Naive thymus-derived CD8-positive, alpha-beta T cell (primary cell): ENCODE measurements around the gene PLCD1. TPM values are rescaled to one million over a fixed set of nuclear protein-coding genes. Genes with fewer than 3 reads are reported as not detected.
"Not testable (repeated sequence)": the region's sequence is repeated elsewhere in the genome, so short reads cannot be mapped to it uniquely, and the experiment has no call there.

Source experiments
- ATAC-seq, 2 donors: fragments of 150-1000 bp; cut with Tn5 transposase in 1 of 2; sonication (Bioruptor Pico), chemical (Tn5 transposase) in 1 of 2; 1 replicate in 1 of 2; 2 replicates in 1 of 2; pipeline ENCODE4 v1.10.0; 2021; ENCODE audit warnings: mild to moderate bottlenecking in 2 of 2, moderate library complexity in 2 of 2
- POLR2A ChIA-PET: fragments of 350-600 bp; sonication (Branson Sonifier 250); formaldehyde crosslinking; loops from one replicate; lab custom pipeline; 2021; ENCODE audit warnings: antibody characterized with exemption; lab: Charles Lee
- DNase-seq, 10 donors: peaks; one replicate each; pipeline versions ENCODE4 v3.0.0 to v3.0.0-alpha.2; 2020 to 2022
- H3K27ac Mint-ChIP-seq, 10 donors: one replicate each; pipeline ENCODE4 v1.8.0; 2020 to 2022; ENCODE audit warnings: mild to moderate bottlenecking in 10 of 10, mixed read lengths in 10 of 10, moderate library complexity in 4 of 10, inconsistent platforms in 1 of 10
- H3K27me3 Mint-ChIP-seq, 5 donors: one replicate each; pipeline ENCODE4 v1.8.0; 2021 to 2022; ENCODE audit warnings: mixed read lengths in 5 of 5
- H3K36me3 Mint-ChIP-seq, 3 donors: one replicate each; pipeline ENCODE4 v1.8.0; 2020 to 2022; ENCODE audit warnings: mixed read lengths in 3 of 3, mild to moderate bottlenecking in 2 of 3, inconsistent platforms in 1 of 3
- H3K4me1 Mint-ChIP-seq, 4 donors: one replicate each; pipeline ENCODE4 v1.8.0; 2021 to 2022; ENCODE audit warnings: mixed read lengths in 4 of 4
- H3K4me3 Mint-ChIP-seq, 10 donors: one replicate each; pipeline ENCODE4 v1.8.0; 2020 to 2022; ENCODE audit warnings: mild to moderate bottlenecking in 10 of 10, mixed read lengths in 10 of 10, moderate library complexity in 6 of 10, inconsistent platforms in 1 of 10
- H3K9me3 Mint-ChIP-seq, 9 donors: one replicate each; pipeline ENCODE4 v1.8.0; 2020 to 2022; ENCODE audit warnings: mixed read lengths in 9 of 9, mild to moderate bottlenecking in 3 of 9, inconsistent platforms in 1 of 9, moderate library complexity in 1 of 9
- polyA plus RNA-seq, 3 donors: library from polyadenylated mRNA; unstranded; fragments of 300-500 nt; fragmentation: Illumina TruSeq; gene quantifications; one replicate each; pipeline ENCODE4 v1.2.3, GENCODE V29; 2021
- total RNA-seq, 8 experiments: library from RNA in 2 of 8; stranded (reverse) in 2 of 8; gene quantifications; one replicate each; pipeline ENCODE4 v1.2.3 and lab custom pipeline; 2021 to 2026

Gene PLCD1
- total and polyA plus RNA-seq, 5 experiments from 2014 or later: 11.0 to 42.7 (median 23.0) TPM

GRCh38 chr3:37974121-37975083 lies 55.0 kb downstream of the PLCD1 start:
- POLR2A ChIA-PET: interaction anchor here (0.6 to 2.1 kb wide), 2 partner anchors 39 to 65 kb away, joined by 3 to 5 read pairs; partner anchors contain the start of gene DLEC1
- no peak overlapping the region for H3K4me3 Mint-ChIP-seq
- H3K36me3 Mint-ChIP-seq: no peaks in the 10 kb centered on the region
- H3K4me1 Mint-ChIP-seq: peaks cover 4 to 8% (median 7%) of the 10 kb centered on the region in 4 donors
- H3K27ac Mint-ChIP-seq: peak overlapping the region in 3 of 10 donors; percentile 3 to 80 (median 19)
- DNase-seq: peak; percentile 51 to 86 (median 67)
- ATAC-seq: peak; percentile 99
- no peaks in the 10 kb centered on the region for H3K9me3 Mint-ChIP-seq
- H3K27me3 Mint-ChIP-seq: no peaks in the 10 kb centered on the region

- H3K27ac Mint-ChIP-seq: no peak overlapping the region
- DNase-seq (no peak), ATAC-seq (no peak)
- H3K27me3 Mint-ChIP-seq: no peaks in the 10 kb centered on the region
- H3K4me3 Mint-ChIP-seq: no peak overlapping the region
- H3K9me3 Mint-ChIP-seq: no peaks in the 10 kb centered on the region
- H3K36me3 Mint-ChIP-seq: no peaks in the 10 kb centered on the region
- peaks cover 4 to 8% (median 7%) of the 10 kb centered on the region in 4 donors for H3K4me1 Mint-ChIP-seq
- POLR2A ChIA-PET: interaction anchor here (2.1 kb wide), 1 partner anchor 66 kb away, joined by 5 read pairs; the partner anchor contains the start of gene DLEC1
Measured at GRCh38 chr3:37973246-37974054, 56.0 kb downstream of the PLCD1 start.

- H3K4me1 Mint-ChIP-seq, DNase-seq, H3K27me3 Mint-ChIP-seq, POLR2A ChIA-PET, ATAC-seq, H3K36me3 Mint-ChIP-seq, H3K27ac Mint-ChIP-seq, H3K4me3 Mint-ChIP-seq, H3K9me3 Mint-ChIP-seq: not testable (repeated sequence)
Measured at GRCh38 chr3:37972056-37972455, 57.4 kb downstream of the PLCD1 start.

- Mint-ChIP-seq H3K4me3 (no peak overlapping the region), H3K4me1 (peaks cover 4 to 8% (median 7%) of the 10 kb centered on the region in 4 donors), H3K27me3 (no peaks in the 10 kb centered on the region), H3K27ac (no peak overlapping the region), H3K9me3 (no peaks in the 10 kb centered on the region), H3K36me3 (no peaks in the 10 kb centered on the region)
- POLR2A ChIA-PET: no interaction called here
- DNase-seq (no peak), ATAC-seq (no peak)
Measured at GRCh38 chr3:37971467-37971866, 58.0 kb downstream of the PLCD1 start.

GRCh38 chr3:37970802-37971201 lies 58.6 kb downstream of the PLCD1 start:
- Mint-ChIP-seq H3K27ac (peak overlapping the region in 2 of 10 donors; percentile 7 to 33), H3K4me1 (peaks cover 4 to 8% (median 7%) of the 10 kb centered on the region in 4 donors), H3K36me3 (no peaks in the 10 kb centered on the region), H3K27me3 (no peaks in the 10 kb centered on the region), H3K4me3 (no peak overlapping the region), H3K9me3 (no peaks in the 10 kb centered on the region)
- POLR2A ChIA-PET: no interaction called here
- DNase-seq: no peak
- ATAC-seq: no peak

- no peak for ATAC-seq
- H3K27ac Mint-ChIP-seq: no peak overlapping the region
- POLR2A ChIA-PET: no interaction called here
Measured at GRCh38 chr3:37969596-37970100, 59.8 kb downstream of the PLCD1 start.

GRCh38 chr3:37968813-37969595 lies 60.4 kb downstream of the PLCD1 start:
- H3K4me1 Mint-ChIP-seq: no peaks in the 10 kb centered on the region
- no peaks in the 10 kb centered on the region for H3K36me3 Mint-ChIP-seq
- POLR2A ChIA-PET: no interaction called here
- ATAC-seq (no peak), DNase-seq (no peak)
- no peaks in the 10 kb centered on the region for H3K27me3 Mint-ChIP-seq
- no peak overlapping the region for H3K27ac Mint-ChIP-seq
- no peaks in the 10 kb centered on the region for H3K9me3 Mint-ChIP-seq
- no peak overlapping the region for H3K4me3 Mint-ChIP-seq

More at GRCh38 chr3:37969596-37970100, 59.8 kb downstream of the PLCD1 start:
- no peaks in the 10 kb centered on the region for H3K36me3 Mint-ChIP-seq
- H3K4me3 Mint-ChIP-seq: no peak overlapping the region
- no peaks in the 10 kb centered on the region for H3K9me3 Mint-ChIP-seq
- no peak for DNase-seq
- no peaks in the 10 kb centered on the region for H3K27me3 Mint-ChIP-seq
- peaks cover 0 to 3% (median 2%) of the 10 kb centered on the region in 4 donors for H3K4me1 Mint-ChIP-seq

GRCh38 chr3:37968199-37968598 lies 61.2 kb downstream of the PLCD1 start:
- Mint-ChIP-seq H3K36me3 (no peaks in the 10 kb centered on the region), H3K4me3 (no peak overlapping the region), H3K27me3 (no peaks in the 10 kb centered on the region), H3K4me1 (peaks cover 0 to 3% (median 2%) of the 10 kb centered on the region in 4 donors), H3K9me3 (no peaks in the 10 kb centered on the region), H3K27ac (no peak overlapping the region)
- no peak for DNase-seq
- POLR2A ChIA-PET: interaction anchor here (1.3 kb wide), 1 partner anchor 113 kb away, joined by 3 read pairs; no protein-coding TSS in a partner anchor
- no peak for ATAC-seq

- peaks cover 0 to 7% (median 3%) of the 10 kb centered on the region in 4 donors for H3K4me1 Mint-ChIP-seq
- no peaks in the 10 kb centered on the region for H3K9me3 Mint-ChIP-seq
- peak; percentile 35 to 72 (median 56) for DNase-seq
- peak; percentile 80 to 86 for ATAC-seq
- POLR2A ChIA-PET: interaction anchor here (1.3 kb wide), 1 partner anchor 112 kb away, joined by 3 read pairs; no protein-coding TSS in a partner anchor
- no peaks in the 10 kb centered on the region for H3K27me3 Mint-ChIP-seq
- H3K36me3 Mint-ChIP-seq: no peaks in the 10 kb centered on the region
- no peak overlapping the region for H3K4me3 Mint-ChIP-seq
- H3K27ac Mint-ChIP-seq: peak overlapping the region in 1 of 10 donors; percentile 15
Measured at GRCh38 chr3:37967260-37967881, 62.1 kb downstream of the PLCD1 start.

- H3K4me3 Mint-ChIP-seq: no peak overlapping the region
- no peaks in the 10 kb centered on the region for H3K27me3 Mint-ChIP-seq
- no peaks in the 10 kb centered on the region for H3K36me3 Mint-ChIP-seq
- no peak for DNase-seq
- H3K27ac Mint-ChIP-seq: no peak overlapping the region
- no peak for ATAC-seq
- H3K4me1 Mint-ChIP-seq: peaks cover 0 to 7% (median 3%) of the 10 kb centered on the region in 4 donors
- POLR2A ChIA-PET: interaction anchor here (1.4 kb wide), 1 partner anchor 109 kb away, joined by 3 read pairs; no protein-coding TSS in a partner anchor
- no peaks in the 10 kb centered on the region for H3K9me3 Mint-ChIP-seq
Measured at GRCh38 chr3:37964716-37965115, 64.7 kb downstream of the PLCD1 start.

GRCh38 chr3:37964146-37964545 lies 65.3 kb downstream of the PLCD1 start:
- ATAC-seq (no peak), DNase-seq (no peak)
- peaks cover 0 to 7% (median 3%) of the 10 kb centered on the region in 4 donors for H3K4me1 Mint-ChIP-seq
- H3K9me3 Mint-ChIP-seq: no peaks in the 10 kb centered on the region
- POLR2A ChIA-PET: interaction anchor here (1.4 kb wide), 1 partner anchor 109 kb away, joined by 3 read pairs; no protein-coding TSS in a partner anchor
- no peaks in the 10 kb centered on the region for H3K27me3 Mint-ChIP-seq
- no peak overlapping the region for H3K27ac Mint-ChIP-seq
- H3K36me3 Mint-ChIP-seq: no peaks in the 10 kb centered on the region
- H3K4me3 Mint-ChIP-seq: no peak overlapping the region
